ENCODE measurements around the gene RET.

GRCh38 chr10:43079856-43080255, 3.0 kb downstream of the RET start:
- no peak for TF ChIP-seq YY1 (IDR thresholded peaks at IDR 0.05; ENCODE audit: insufficient read depth, insufficient read length)
- no peak for TF ChIP-seq ZNF274 (IDR thresholded peaks at IDR 0.05; ENCODE audit: low read depth, low read length)
- TF ChIP-seq SUZ12 (IDR thresholded peaks at IDR 0.05; ENCODE audit: extremely low read depth, insufficient read depth, insufficient read length): no peak
